Measurements from ENCODE around the gene MMP19. TPM values are rescaled to one million over a fixed set of nuclear protein-coding genes. Genes with fewer than 3 reads are reported as not detected.

The MMP19 gene
- total and polyA plus RNA-seq, 2 donors (not counting 1 experiment from before 2014, with no cell fraction given) = 0.42 TPM; not detected in 1

DNA sequence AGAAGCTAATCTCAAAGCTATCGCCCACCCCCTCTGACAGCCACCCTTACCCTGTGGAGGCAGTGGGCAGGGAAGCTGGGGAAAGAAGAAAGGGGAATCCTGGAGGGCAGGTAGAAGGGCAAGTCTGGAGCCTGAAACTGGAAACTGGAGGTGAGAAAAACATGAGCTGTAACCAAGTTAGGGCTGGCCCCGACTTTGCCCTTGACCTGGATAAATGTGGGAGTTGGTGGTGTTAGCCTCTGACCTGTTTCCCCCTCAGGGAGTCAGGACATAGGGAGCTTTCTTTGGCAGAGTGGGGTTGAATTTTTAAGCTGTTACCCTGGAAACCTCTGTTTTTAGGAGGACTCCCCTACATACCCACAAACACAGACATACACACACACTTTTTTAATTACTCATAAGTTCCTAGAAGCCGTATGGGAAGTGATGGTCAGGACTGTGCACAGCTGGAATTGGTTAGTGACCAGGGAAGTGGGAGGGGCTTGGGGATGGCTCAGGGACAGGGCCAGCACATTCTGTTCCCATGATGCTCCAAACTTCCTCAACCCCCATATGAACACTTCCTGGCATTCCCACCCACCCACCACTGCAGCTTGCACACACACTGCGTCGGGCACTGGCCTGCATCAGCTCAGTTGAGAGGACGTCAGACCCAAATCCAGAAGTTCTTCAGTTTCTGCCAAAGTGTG, 5.0 kb upstream of the MMP19 start:
- TF ChIP-seq EZH2 (IDR thresholded peaks at IDR 0.05; ENCODE audit: borderline replicate concordance, insufficient read depth, low read depth, low read length, poor library complexity, severe bottlenecking) = no peak
- TF ChIP-seq, protein P1, sequence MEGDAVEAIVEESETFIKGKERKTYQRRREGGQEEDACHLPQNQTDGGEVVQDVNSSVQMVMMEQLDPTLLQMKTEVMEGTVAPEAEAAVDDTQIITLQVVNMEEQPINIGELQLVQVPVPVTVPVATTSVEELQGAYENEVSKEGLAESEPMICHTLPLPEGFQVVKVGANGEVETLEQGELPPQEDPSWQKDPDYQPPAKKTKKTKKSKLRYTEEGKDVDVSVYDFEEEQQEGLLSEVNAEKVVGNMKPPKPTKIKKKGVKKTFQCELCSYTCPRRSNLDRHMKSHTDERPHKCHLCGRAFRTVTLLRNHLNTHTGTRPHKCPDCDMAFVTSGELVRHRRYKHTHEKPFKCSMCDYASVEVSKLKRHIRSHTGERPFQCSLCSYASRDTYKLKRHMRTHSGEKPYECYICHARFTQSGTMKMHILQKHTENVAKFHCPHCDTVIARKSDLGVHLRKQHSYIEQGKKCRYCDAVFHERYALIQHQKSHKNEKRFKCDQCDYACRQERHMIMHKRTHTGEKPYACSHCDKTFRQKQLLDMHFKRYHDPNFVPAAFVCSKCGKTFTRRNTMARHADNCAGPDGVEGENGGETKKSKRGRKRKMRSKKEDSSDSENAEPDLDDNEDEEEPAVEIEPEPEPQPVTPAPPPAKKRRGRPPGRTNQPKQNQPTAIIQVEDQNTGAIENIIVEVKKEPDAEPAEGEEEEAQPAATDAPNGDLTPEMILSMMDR (IDR thresholded peaks at IDR 0.05) = no peak
- Histone ChIP-seq H3K4me3 (ENCODE audit: control extremely low read depth in 1 of 5, extremely low read depth in 1 of 5, insufficient read depth in 1 of 5, low read depth in 2 of 5, low read length in 4 of 5) (no peak overlapping the region), H2AFZ (ENCODE audit: insufficient read depth, low read depth, low read length, poor library complexity, severe bottlenecking) (no peak overlapping the region), H3K9ac (ENCODE audit: low read length) (no peak overlapping the region), H3K36me3 (replicated peaks in 1 of 2; ENCODE audit: control extremely low read depth in 1 of 2, control insufficient read depth in 1 of 2, extremely low read depth in 1 of 2, insufficient read depth in 2 of 2, low read length in 1 of 2) (no peaks in the 10 kb centered on the region), H3K9me3 (ENCODE audit: control extremely low read depth in 1 of 3, control insufficient read depth in 2 of 3, insufficient read depth in 1 of 3, low read length in 2 of 3) (no peaks in the 10 kb centered on the region), H4K20me1 (ENCODE audit: control insufficient read depth, insufficient read depth, low read length, poor library complexity, severe bottlenecking) (no peaks in the 10 kb centered on the region), H3K27me3 (replicated peaks in 1 of 4; ENCODE audit: control extremely low read depth in 1 of 4, control insufficient read depth in 3 of 4, insufficient read depth in 4 of 4, low read length in 3 of 4) (peaks cover 0 to 10% (median 9%) of the 10 kb centered on the region in 4 experiments), H3K27ac (ENCODE audit: low read length in 2 of 2) (no peak overlapping the region), H3K4me1 (ENCODE audit: control insufficient read depth in 2 of 2, insufficient read depth in 2 of 2, low read length in 2 of 2) (no peaks in the 10 kb centered on the region), H3K79me2 (ENCODE audit: control insufficient read depth, insufficient read depth, low read length) (no peaks in the 10 kb centered on the region), H3K4me2 (replicated peaks; ENCODE audit: low read depth, low read length, poor library complexity, severe bottlenecking) (no peak overlapping the region)
- ChIA-PET POLR2A (no interaction called here), CTCF (interaction anchor here (1.1 kb wide), 1 partner anchor 93 kb away, joined by 3 read pairs; no protein-coding TSS in a partner anchor)
- WGBS (ENCODE audit: insufficient coverage) = 67% methylated on average over 3 of the region's 6 CpGs
- Mint-ChIP-seq H3K9me3 (ENCODE audit: insufficient read depth) (no peaks in the 10 kb centered on the region), H3K27me3 (peaks cover 30% of the 10 kb centered on the region), H3K4me3 (no peak overlapping the region), H3K4me1 (no peaks in the 10 kb centered on the region), H3K27ac (no peak overlapping the region)
- DNase-seq (no peak), ATAC-seq (ENCODE audit: low read depth) (no peak)
- intact Hi-C loops (cut with micrococcal nuclease) = no loop called here

DNA sequence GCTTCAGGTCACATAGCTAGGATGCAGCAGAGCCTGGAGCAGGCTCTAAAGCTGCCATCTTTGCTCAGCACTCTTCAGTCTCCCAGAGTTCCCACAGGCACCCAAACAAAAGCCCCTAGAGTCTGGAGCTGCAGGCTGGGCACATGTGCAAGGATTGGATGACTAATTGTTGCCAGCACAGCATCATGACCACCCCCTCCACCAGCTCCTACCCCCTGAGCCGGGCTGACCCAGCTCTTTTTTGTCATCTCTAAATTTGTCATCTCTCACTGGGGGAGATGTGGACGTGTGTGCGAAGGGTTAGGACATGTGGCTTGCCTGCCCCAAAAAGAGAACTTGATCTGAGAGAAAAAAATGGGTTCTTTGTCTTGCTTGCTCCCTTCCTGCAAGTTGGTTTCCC, 4.3 kb upstream of the MMP19 start:
- TF ChIP-seq, protein P1 (IDR thresholded peaks at IDR 0.05) = no peak
- no peak for TF ChIP-seq EZH2 (IDR thresholded peaks at IDR 0.05; ENCODE audit: borderline replicate concordance, insufficient read depth, low read depth, low read length, poor library complexity, severe bottlenecking)
- H3K9me3 ChIP-seq (ENCODE audit: control extremely low read depth in 1 of 3, control insufficient read depth in 2 of 3, insufficient read depth in 1 of 3, low read length in 2 of 3) = no peaks in the 10 kb centered on the region
- H3K4me3 Mint-ChIP-seq = no peak overlapping the region
- WGBS (ENCODE audit: insufficient coverage) = no CpG with 5 or more reads among the region's 3 CpGs
- no peaks in the 10 kb centered on the region for H3K36me3 ChIP-seq (replicated peaks in 1 of 2; ENCODE audit: control extremely low read depth in 1 of 2, control insufficient read depth in 1 of 2, extremely low read depth in 1 of 2, insufficient read depth in 2 of 2, low read length in 1 of 2)
- no peaks in the 10 kb centered on the region for H3K79me2 ChIP-seq (ENCODE audit: control insufficient read depth, insufficient read depth, low read length)
- no peak for DNase-seq
- H3K27me3 ChIP-seq (replicated peaks in 1 of 4; ENCODE audit: control extremely low read depth in 1 of 4, control insufficient read depth in 3 of 4, insufficient read depth in 4 of 4, low read length in 3 of 4) = peaks cover 0 to 10% (median 9%) of the 10 kb centered on the region in 4 experiments
- no peak overlapping the region for H3K27ac ChIP-seq (ENCODE audit: low read length in 2 of 2)
- ATAC-seq (ENCODE audit: low read depth) = no peak
- no peak overlapping the region for H3K4me3 ChIP-seq (ENCODE audit: control extremely low read depth in 1 of 5, extremely low read depth in 1 of 5, insufficient read depth in 1 of 5, low read depth in 2 of 5, low read length in 4 of 5)
- ChIA-PET POLR2A (no interaction called here), CTCF (interaction anchor here (1.1 kb wide), 1 partner anchor 93 kb away, joined by 3 read pairs; no protein-coding TSS in a partner anchor)
- peaks cover 28% of the 10 kb centered on the region for H3K27me3 Mint-ChIP-seq
- H3K4me2 ChIP-seq (replicated peaks; ENCODE audit: low read depth, low read length, poor library complexity, severe bottlenecking) = no peak overlapping the region
- no peaks in the 10 kb centered on the region for H3K4me1 ChIP-seq (ENCODE audit: control insufficient read depth in 2 of 2, insufficient read depth in 2 of 2, low read length in 2 of 2)
- H3K9me3 Mint-ChIP-seq (ENCODE audit: insufficient read depth) = no peaks in the 10 kb centered on the region
- H4K20me1 ChIP-seq (ENCODE audit: control insufficient read depth, insufficient read depth, low read length, poor library complexity, severe bottlenecking) = no peaks in the 10 kb centered on the region
- H2AFZ ChIP-seq (ENCODE audit: insufficient read depth, low read depth, low read length, poor library complexity, severe bottlenecking) = no peak overlapping the region
- intact Hi-C loops (cut with micrococcal nuclease) = no loop called here
- no peak overlapping the region for H3K9ac ChIP-seq (ENCODE audit: low read length)
- no peaks in the 10 kb centered on the region for H3K4me1 Mint-ChIP-seq
- no peak overlapping the region for H3K27ac Mint-ChIP-seq
